Fibroblast of gingiva (primary cell): ENCODE data around the gene DPYD.
A peak's percentile ranks its signal among the peaks of the same experiment; 100 is the strongest.

Experiments used
- DNase-seq: peaks from one replicate; pipeline ENCODE4 v3.0.0-alpha.2; 2011; ENCODE audit warnings: low read depth

DPYD gene

GRCh38 chr1:97044159-97044760 lies 876.6 kb downstream of the DPYD start:
- DNase-seq: no peak

GRCh38 chr1:97042551-97042950 lies 878.3 kb downstream of the DPYD start:
- peak; percentile 41 for DNase-seq

GRCh38 chr1:97041026-97041425 lies 879.8 kb downstream of the DPYD start:
- DNase-seq: peak; percentile 12

DNA sequence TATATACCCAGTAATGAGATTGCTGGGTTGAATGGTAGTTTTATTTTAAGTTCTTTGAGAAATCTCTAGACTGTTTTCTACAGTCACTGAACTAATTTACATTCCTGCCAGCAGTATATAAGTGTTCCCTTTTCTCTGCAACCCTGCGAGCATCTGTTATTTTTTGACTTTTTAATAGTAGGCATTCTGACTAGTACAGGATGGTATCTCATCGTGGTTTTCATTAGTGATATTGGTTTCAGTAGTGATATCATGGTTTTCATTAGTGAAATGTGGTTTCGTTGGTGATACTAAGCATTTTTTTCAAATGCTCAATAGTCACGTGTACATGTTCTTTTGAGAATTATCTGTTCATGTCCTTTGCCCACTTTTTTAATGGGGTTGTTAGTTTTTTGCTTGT lies 882.4 kb downstream of the DPYD start:
- DNase-seq: peak; percentile 61

DNA sequence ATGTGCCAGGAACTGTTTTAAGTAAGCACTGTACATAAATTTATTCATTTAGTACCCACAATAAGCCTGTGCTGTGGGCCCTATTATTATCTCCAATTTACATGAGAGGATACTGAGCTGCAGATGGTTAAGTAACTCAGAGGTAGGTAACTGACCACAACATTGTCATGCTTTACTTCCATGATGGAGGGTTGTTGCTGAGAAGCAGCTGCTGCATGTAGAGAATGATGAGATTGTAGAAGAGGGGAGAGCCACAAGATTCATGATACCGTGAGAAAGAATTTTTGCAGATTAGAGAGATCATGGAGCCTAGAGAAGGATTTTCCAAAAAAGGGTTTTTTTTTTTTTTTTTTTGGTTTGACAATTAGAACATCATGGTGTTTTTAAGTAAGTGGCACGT lies 886.2 kb downstream of the DPYD start:
- no peak for DNase-seq

DNA sequence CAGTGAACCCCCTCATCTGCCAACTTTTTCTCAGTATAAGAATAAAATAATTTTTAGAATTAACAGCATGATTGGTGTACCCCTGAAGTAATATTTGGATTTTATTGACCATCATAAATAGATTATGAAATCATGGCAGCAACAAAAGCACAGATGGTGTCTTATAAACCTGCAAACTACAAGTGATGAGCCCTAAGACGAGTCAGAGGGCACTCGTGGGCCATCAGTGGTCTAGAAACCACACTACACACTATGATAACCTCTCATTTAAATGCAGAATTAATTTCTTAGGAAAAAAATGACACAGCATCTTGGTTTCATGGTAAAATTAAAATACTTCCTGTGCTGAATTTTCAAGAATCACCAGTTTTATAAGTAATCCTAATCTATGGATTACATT lies 886.9 kb downstream of the DPYD start:
- DNase-seq: no peak
